Measurements from ENCODE around the gene PIK3AP1. TPM values are rescaled to one million over a fixed set of nuclear protein-coding genes. Genes with fewer than 3 reads are reported as not detected.

The PIK3AP1 gene
- total and polyA plus RNA-seq, 8 donors = 2.6 to 14.5 (median 6.4) TPM; not detected in 1

GRCh38 chr10:96642530-96642929 lies 77.8 kb downstream of the PIK3AP1 start:
- DNase-seq = no peak
- Histone ChIP-seq H3K36me3 (peaks cover 0 to 2% (median 0%) of the 10 kb centered on the region in 4 donors), H3K9me3 (no peaks in the 10 kb centered on the region), H3K27me3 (no peaks in the 10 kb centered on the region), H3K4me3 (no peak overlapping the region), H3K4me1 (peaks cover 0 to 26% (median 12%) of the 10 kb centered on the region in 4 donors), H3K27ac (no peak overlapping the region)
- TF ChIP-seq POLR2A (IDR thresholded peaks at IDR 0.05) (no peak), CTCF (IDR thresholded peaks at IDR 0.05) (no peak), EP300 (IDR thresholded peaks at IDR 0.05) (no peak), POLR2AphosphoS5 (IDR thresholded peaks at IDR 0.05) (no peak)
- WGBS, 5 donors = 37 to 74% (median 54%) methylated on average over 3 of the region's 3 CpGs
- intact Hi-C loops (cut with DNase I; ENCODE audit: low total_unique reads) = no loop called here

GRCh38 chr10:96641396-96642295 lies 78.7 kb downstream of the PIK3AP1 start:
- peak overlapping the region in 1 of 5 donors; percentile 73 for H3K27ac ChIP-seq
- H3K36me3 ChIP-seq = no peaks in the 10 kb centered on the region
- DNase-seq = no peak
- intact Hi-C loops (cut with DNase I; ENCODE audit: low total_unique reads) = no loop called here
- 71 to 88% (median 86%) methylated on average over 11 to 12 of the region's 12 CpGs for WGBS, 5 donors
- H3K27me3 ChIP-seq = no peaks in the 10 kb centered on the region
- TF ChIP-seq POLR2AphosphoS5 (IDR thresholded peaks at IDR 0.05) = no peak
- no peak for TF ChIP-seq CTCF (IDR thresholded peaks at IDR 0.05)
- no peak for TF ChIP-seq POLR2A (IDR thresholded peaks at IDR 0.05)
- TF ChIP-seq EP300 (IDR thresholded peaks at IDR 0.05) = no peak
- no peaks in the 10 kb centered on the region for H3K9me3 ChIP-seq
- H3K4me1 ChIP-seq = peaks cover 0 to 20% (median 12%) of the 10 kb centered on the region in 4 donors
- no peak overlapping the region for H3K4me3 ChIP-seq

DNA sequence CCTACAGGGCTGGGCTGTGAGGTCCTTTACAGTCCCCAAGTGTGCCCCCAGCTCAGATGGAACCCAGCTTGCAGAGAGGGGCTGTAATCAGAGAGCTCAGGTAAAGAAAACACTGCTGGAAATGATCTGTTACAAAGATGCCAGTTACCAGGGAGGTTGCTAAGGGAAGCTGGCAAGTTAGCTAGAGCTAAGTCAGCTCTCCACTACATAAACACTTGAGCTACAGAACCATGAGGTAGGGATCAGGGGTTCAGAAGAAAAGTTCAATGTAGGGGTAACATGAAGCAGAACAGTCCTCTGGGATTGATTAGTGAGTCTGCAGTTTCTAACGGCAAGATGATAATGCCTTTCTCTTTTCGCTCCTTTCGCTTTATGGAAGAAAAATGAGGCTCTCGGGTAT lies 80.4 kb downstream of the PIK3AP1 start:
- WGBS, 5 donors = 66 to 80% (median 75%) methylated on average over 4 of the region's 4 CpGs
- H3K27me3 ChIP-seq = no peaks in the 10 kb centered on the region
- no peaks in the 10 kb centered on the region for H3K36me3 ChIP-seq
- intact Hi-C loops (cut with DNase I; ENCODE audit: low total_unique reads) = no loop called here
- TF ChIP-seq POLR2A (IDR thresholded peaks at IDR 0.05) (no peak), POLR2AphosphoS5 (IDR thresholded peaks at IDR 0.05) (no peak), CTCF (IDR thresholded peaks at IDR 0.05) (no peak), EP300 (IDR thresholded peaks at IDR 0.05) (no peak)
- H3K4me1 ChIP-seq = peaks cover 0 to 19% (median 9%) of the 10 kb centered on the region in 4 donors
- DNase-seq = peak in 1 of 2 donors; percentile 38
- H3K27ac ChIP-seq = peak overlapping the region in 1 of 5 donors; percentile 56
- no peaks in the 10 kb centered on the region for H3K9me3 ChIP-seq
- H3K4me3 ChIP-seq = no peak overlapping the region

DNA sequence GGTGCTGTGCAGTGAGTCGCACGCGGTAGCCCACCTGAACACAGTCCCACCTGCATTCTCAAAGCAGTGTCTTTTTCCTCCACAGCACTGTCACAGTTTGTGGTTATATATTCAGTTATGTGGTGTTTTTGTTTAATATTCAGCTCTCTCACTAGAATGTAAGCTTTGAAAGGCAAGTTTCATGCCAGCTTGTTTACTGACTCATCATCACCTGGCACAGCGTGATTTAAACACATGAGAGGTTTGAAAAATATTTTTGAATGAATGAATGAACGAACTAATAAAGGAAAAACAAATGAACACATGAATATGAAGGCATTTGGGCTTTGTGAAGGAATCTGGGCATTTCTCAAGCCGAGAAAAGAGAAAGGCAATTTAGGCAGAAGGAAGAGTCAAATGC lies 81.6 kb downstream of the PIK3AP1 start:
- 89 to 97% (median 93%) methylated on average over 6 of the region's 6 CpGs for WGBS, 5 donors
- peaks cover 0 to 19% (median 9%) of the 10 kb centered on the region in 4 donors for H3K4me1 ChIP-seq
- intact Hi-C loops (cut with DNase I; ENCODE audit: low total_unique reads) = no loop called here
- H3K36me3 ChIP-seq = no peaks in the 10 kb centered on the region
- no peak overlapping the region for H3K4me3 ChIP-seq
- H3K9me3 ChIP-seq = no peaks in the 10 kb centered on the region
- TF ChIP-seq POLR2AphosphoS5 (IDR thresholded peaks at IDR 0.05) (no peak), EP300 (IDR thresholded peaks at IDR 0.05) (no peak), POLR2A (IDR thresholded peaks at IDR 0.05) (no peak), CTCF (IDR thresholded peaks at IDR 0.05) (no peak)
- DNase-seq = no peak
- H3K27me3 ChIP-seq = no peaks in the 10 kb centered on the region
- no peak overlapping the region for H3K27ac ChIP-seq

Measured in stomach (tissue), 9 donors.